Right lobe of liver (tissue), 6 donors: Measurements from ENCODE around the gene B9D1. TPM values are rescaled to one million over a fixed set of nuclear protein-coding genes. Genes with fewer than 3 reads are reported as not detected.
A peak's percentile ranks its signal among the peaks of the same experiment; 100 is the strongest.

Experiments used
- ATAC-seq, 4 donors: fragments of 200-7000 bp; cut with Tn5 transposase; one replicate each; pipeline ENCODE4 v1.9.1; 2020; ENCODE audit warnings: mild to moderate bottlenecking in 4 of 4, moderate library complexity in 4 of 4
- DNase-seq, 3 donors: peaks; one replicate each; pipeline ENCODE4 v3.0.0-alpha.2; 2020
- H3K27ac ChIP-seq, 3 donors: fragments of 200-600 bp; one replicate each; pipeline ENCODE4 v1.8.0; 2022
- H3K27me3 ChIP-seq, 2 donors: fragments of 200-600 bp; one replicate each; pipeline ENCODE4 v1.8.0; 2022
- H3K36me3 ChIP-seq, 4 donors: fragments of 200-600 bp; sonication (generic) in 1 of 4; one replicate each; pipeline versions ENCODE4 v1.5.1 to v1.8.0; 2017 to 2022; ENCODE audit warnings: control low read depth in 1 of 4
- H3K4me1 ChIP-seq, 4 donors: fragments of 200-600 bp; sonication (generic) in 1 of 4; one replicate each; pipeline versions ENCODE4 v1.5.1 to v1.8.0; 2017 to 2022; ENCODE audit warnings: control low read depth in 1 of 4
- H3K4me3 ChIP-seq, 3 donors: fragments of 200-600 bp; one replicate each; pipeline ENCODE4 v1.8.0; 2022
- H3K9me3 ChIP-seq, 4 donors: fragments of 200-600 bp; sonication (generic) in 1 of 4; one replicate each; pipeline versions ENCODE4 v1.5.1 to v1.8.0; 2017 to 2022; ENCODE audit warnings: control low read depth in 1 of 4
- POLR2A ChIP-seq: fragments of 450-650 bp; IDR thresholded peaks from one replicate; pipeline ENCODE4 v1.6.1; 2017; ENCODE audit warnings: antibody characterized with exemption, mild to moderate bottlenecking
- WGBS: methylation state at CpG from one replicate; pipeline ENCODE4 v1.1.6; 2018; ENCODE audit warnings: low coverage, low lambda C conversion rate; ENCODE audit not compliant: insufficient coverage; ENCODE audit errors: missing lambda C conversion rate; 5-methylcytosine and 5-hydroxymethylcytosine counted together
- intact Hi-C, 2 donors: fragments of 100-400 bp; cut with DNase I; formaldehyde crosslinking; loops; one replicate each; pipeline versions ENCODE4 v1.11.2 to v1.14.1; 2022
- total RNA-seq, 6 experiments: library from RNA; depleted of rRNA in 2 of 6; stranded (reverse); fragments of >200 nt in 2 of 6; fragmentation: NEBNext Ultra II Directional in 3 of 6; extraction: Animal tissue kit (Norgen Biotek cat#: 25700) in 3 of 6; gene quantifications; one replicate each; pipeline versions ENCODE4 v1.1.0 to v1.2.4, GENCODE V29; 2016 to 2023
- TF ChIP-seq, protein P1 (sequence below), 4 donors: fragments of 200-600 bp in 3 of 4; fragments of 450-650 bp in 1 of 4; IDR thresholded peaks; one replicate each; pipeline versions ENCODE4 v1.5.1 to v1.8.0; 2016 to 2022; ENCODE audit warnings: antibody characterized with exemption in 4 of 4, mild to moderate bottlenecking in 2 of 4
- donor health status: DM: no; HTN: yes; CAD: no.
- donor health status: DM: no; HTN: no; CAD: no.
- donor health status: DM: no; HTN: no; CAD: no.
- donor health status: DM: no; HTN: yes; CAD: no.
- donor health status: DM: no; HTN: yes; CAD: no.

The B9D1 gene
- total RNA-seq, 6 experiments from 2014 or later = 2.3 to 27.9 (median 5.7) TPM

DNA sequence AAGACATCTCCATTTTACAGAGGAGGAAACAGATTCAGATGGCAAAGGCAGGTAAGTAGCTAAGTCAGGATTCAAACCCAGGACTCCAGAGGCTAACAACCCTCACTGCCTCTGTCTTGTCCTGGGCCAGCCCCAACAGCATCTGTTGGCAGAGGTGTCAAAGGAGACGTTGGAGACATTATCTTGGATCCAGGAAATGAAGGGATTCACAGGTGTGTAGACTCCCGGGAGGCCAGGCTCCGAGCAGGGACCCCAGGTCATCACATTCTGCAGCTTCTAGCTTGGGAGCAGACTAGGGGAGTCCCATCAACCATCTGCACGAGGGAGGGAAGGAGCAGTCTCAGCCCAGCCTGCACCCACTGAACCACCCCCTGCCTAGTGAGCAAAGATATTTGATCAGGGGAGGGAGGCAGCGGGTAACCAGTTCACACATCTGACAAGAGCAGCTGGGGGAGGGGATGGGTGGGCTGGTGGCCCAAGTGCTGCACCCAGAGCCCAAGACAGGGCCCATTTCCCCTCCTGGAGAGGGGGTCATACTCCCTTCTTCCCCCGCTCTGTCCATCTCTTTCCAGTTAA, 1.0 kb upstream of the B9D1 start:
- intact Hi-C loops = loop anchor here in 1 of 2 donors (10.0 kb wide), 1 partner anchor 91 kb away; no protein-coding TSS in a partner anchor
- no peak overlapping the region for H3K4me3 ChIP-seq
- H3K9me3 ChIP-seq = no peaks in the 10 kb centered on the region
- DNase-seq = no peak
- WGBS = 75% methylated on average over 3 of the region's 6 CpGs
- peaks cover 0 to 8% (median 3%) of the 10 kb centered on the region in 4 donors for H3K4me1 ChIP-seq
- H3K36me3 ChIP-seq = no peaks in the 10 kb centered on the region
- H3K27me3 ChIP-seq = no peaks in the 10 kb centered on the region
- H3K27ac ChIP-seq = peak overlapping the region in 1 of 3 donors; percentile 97
- no peak for TF ChIP-seq POLR2A
- TF ChIP-seq, protein P1, sequence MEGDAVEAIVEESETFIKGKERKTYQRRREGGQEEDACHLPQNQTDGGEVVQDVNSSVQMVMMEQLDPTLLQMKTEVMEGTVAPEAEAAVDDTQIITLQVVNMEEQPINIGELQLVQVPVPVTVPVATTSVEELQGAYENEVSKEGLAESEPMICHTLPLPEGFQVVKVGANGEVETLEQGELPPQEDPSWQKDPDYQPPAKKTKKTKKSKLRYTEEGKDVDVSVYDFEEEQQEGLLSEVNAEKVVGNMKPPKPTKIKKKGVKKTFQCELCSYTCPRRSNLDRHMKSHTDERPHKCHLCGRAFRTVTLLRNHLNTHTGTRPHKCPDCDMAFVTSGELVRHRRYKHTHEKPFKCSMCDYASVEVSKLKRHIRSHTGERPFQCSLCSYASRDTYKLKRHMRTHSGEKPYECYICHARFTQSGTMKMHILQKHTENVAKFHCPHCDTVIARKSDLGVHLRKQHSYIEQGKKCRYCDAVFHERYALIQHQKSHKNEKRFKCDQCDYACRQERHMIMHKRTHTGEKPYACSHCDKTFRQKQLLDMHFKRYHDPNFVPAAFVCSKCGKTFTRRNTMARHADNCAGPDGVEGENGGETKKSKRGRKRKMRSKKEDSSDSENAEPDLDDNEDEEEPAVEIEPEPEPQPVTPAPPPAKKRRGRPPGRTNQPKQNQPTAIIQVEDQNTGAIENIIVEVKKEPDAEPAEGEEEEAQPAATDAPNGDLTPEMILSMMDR (IDR thresholded peaks at IDR 0.05) = no peak
- ATAC-seq = no peak

- intact Hi-C loops = loop anchor here in 1 of 2 donors (10.0 kb wide), 1 partner anchor 92 kb away; no protein-coding TSS in a partner anchor
- Histone ChIP-seq H3K27me3 (no peaks in the 10 kb centered on the region), H3K36me3 (no peaks in the 10 kb centered on the region), H3K4me1 (peaks cover 0 to 8% (median 3%) of the 10 kb centered on the region in 4 donors), H3K9me3 (no peaks in the 10 kb centered on the region), H3K27ac (peak overlapping the region; percentile 87 to 97 (median 88)), H3K4me3 (peak overlapping the region; percentile 71 to 86 (median 78))
- no peak for TF ChIP-seq POLR2A
- DNase-seq (no peak), ATAC-seq (no peak)
- 38% methylated on average over 10 of the region's 14 CpGs for WGBS
Measured at GRCh38 chr17:19363114-19363438, 553 bp upstream of the B9D1 start.

- 11% methylated on average over 15 of the region's 16 CpGs for WGBS
- H3K27ac ChIP-seq = peak overlapping the region in 2 of 3 donors; percentile 87 to 97
- ATAC-seq (no peak), DNase-seq (no peak)
- peaks cover 0 to 8% (median 3%) of the 10 kb centered on the region in 4 donors for H3K4me1 ChIP-seq
- no peaks in the 10 kb centered on the region for H3K36me3 ChIP-seq
- intact Hi-C loops = loop anchor here in 1 of 2 donors (10.0 kb wide), 1 partner anchor 93 kb away; no protein-coding TSS in a partner anchor
- peak overlapping the region; percentile 71 to 86 (median 78) for H3K4me3 ChIP-seq
- no peaks in the 10 kb centered on the region for H3K9me3 ChIP-seq
- no peaks in the 10 kb centered on the region for H3K27me3 ChIP-seq
- TF ChIP-seq POLR2A = no peak
- TF ChIP-seq, protein P1 (IDR thresholded peaks at IDR 0.05) = no peak
Measured at GRCh38 chr17:19361944-19362276, 613 bp downstream of the B9D1 start.

DNA sequence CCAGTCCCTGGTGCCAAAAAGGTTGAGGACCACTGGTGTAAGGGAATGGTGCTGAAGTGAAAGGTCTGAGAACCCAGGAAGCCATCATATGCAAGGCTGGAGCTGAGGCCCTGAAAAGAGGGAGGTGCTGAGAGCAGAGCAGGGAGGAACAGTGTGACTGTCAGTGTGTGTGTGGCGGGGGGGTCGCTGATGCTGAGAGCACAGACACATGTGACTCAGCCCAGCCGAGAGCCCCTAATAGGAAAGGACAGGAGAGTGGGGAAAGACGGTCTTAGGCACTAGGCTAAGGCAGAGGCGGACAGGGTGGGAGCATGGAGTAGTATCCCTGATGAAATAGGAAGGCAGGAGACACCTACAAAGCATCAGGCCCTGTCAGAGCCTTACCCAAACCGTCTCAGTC, 1.2 kb downstream of the B9D1 start:
- intact Hi-C loops = loop anchor here in 1 of 2 donors (10.0 kb wide), 1 partner anchor 93 kb away; no protein-coding TSS in a partner anchor
- DNase-seq = no peak
- Histone ChIP-seq H3K4me3 (no peak overlapping the region), H3K36me3 (no peaks in the 10 kb centered on the region), H3K27ac (no peak overlapping the region), H3K27me3 (no peaks in the 10 kb centered on the region), H3K9me3 (no peaks in the 10 kb centered on the region), H3K4me1 (peaks cover 0 to 8% (median 3%) of the 10 kb centered on the region in 4 donors)
- ATAC-seq = no peak
- TF ChIP-seq, protein P1 (IDR thresholded peaks at IDR 0.05) = no peak
- TF ChIP-seq POLR2A = no peak
- WGBS = 71% methylated on average over 6 of the region's 6 CpGs

DNA sequence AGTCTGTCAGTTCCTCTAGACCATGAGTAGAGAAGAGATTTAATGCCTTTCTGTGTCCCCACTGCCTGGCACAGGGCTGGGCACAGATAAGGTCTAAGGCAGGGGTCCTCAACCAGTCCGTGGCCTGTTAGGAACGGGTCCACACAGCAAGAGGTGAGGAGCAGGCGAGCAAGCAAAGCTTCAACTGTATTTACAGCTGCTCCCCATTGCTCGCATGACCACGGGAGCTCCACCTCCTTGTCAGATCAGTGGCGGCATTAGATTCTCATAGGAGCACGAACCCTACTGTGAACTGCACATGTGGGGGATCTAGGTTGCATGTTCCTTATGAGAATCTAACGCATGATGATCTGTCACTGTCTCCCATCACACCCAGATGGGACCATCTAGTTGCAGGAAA, 1.8 kb downstream of the B9D1 start:
- peaks cover 0 to 8% (median 3%) of the 10 kb centered on the region in 4 donors for H3K4me1 ChIP-seq
- DNase-seq = peak in 1 of 3 donors; percentile 35
- intact Hi-C loops = loop anchor here in 1 of 2 donors (10.0 kb wide), 1 partner anchor 94 kb away; no protein-coding TSS in a partner anchor
- no peaks in the 10 kb centered on the region for H3K27me3 ChIP-seq
- ATAC-seq = no peak
- no peaks in the 10 kb centered on the region for H3K36me3 ChIP-seq
- H3K27ac ChIP-seq = no peak overlapping the region
- no peak for TF ChIP-seq POLR2A
- TF ChIP-seq, protein P1 (IDR thresholded peaks at IDR 0.05) = no peak
- WGBS = 91% methylated on average over 6 of the region's 8 CpGs
- H3K4me3 ChIP-seq = no peak overlapping the region
- H3K9me3 ChIP-seq = no peaks in the 10 kb centered on the region
